Smooth muscle cell (in vitro differentiated cells): Measurements from ENCODE around the gene FRMPD1. TPM values are rescaled to one million over a fixed set of nuclear protein-coding genes. Genes with fewer than 3 reads are reported as not detected.

Source experiments
- DNase-seq: peaks from one replicate; lab custom pipeline; 2025; ENCODE audit not compliant: unreplicated experiment; lab: John Stamatoyannopoulos, UW
- H2AFZ ChIP-seq: fragments of 200-600 bp; sonication (generic); 2 replicates; pipeline ENCODE4 v1.6.0; 2016; ENCODE audit warnings: antibody characterized with exemption, low read depth, mild to moderate bottlenecking
- H3F3A ChIP-seq: fragments of 200-600 bp; sonication (generic); 2 replicates; pipeline ENCODE4 v1.6.0; 2017; ENCODE audit warnings: antibody characterized with exemption, low read depth
- H3K27ac ChIP-seq: fragments of 200-600 bp; sonication (generic); 2 replicates; pipeline ENCODE4 v1.5.1; 2016; ENCODE audit warnings: low read depth, mild to moderate bottlenecking
- H3K27me3 ChIP-seq: fragments of 200-600 bp; sonication (generic); 2 replicates; pipeline ENCODE4 v1.6.1; 2016; ENCODE audit warnings: low read depth, mild to moderate bottlenecking
- H3K36me3 ChIP-seq: fragments of 200-600 bp; sonication (generic); 2 replicates; pipeline ENCODE4 v1.5.1; 2016; ENCODE audit warnings: low read depth
- H3K4me1 ChIP-seq: fragments of 200-600 bp; sonication (generic); 2 replicates; pipeline ENCODE4 v1.5.1; 2016; ENCODE audit warnings: low read depth
- H3K4me2 ChIP-seq: fragments of 200-600 bp; sonication (generic); 2 replicates; pipeline ENCODE4 v1.6.0; 2016; ENCODE audit warnings: mild to moderate bottlenecking
- H3K4me3 ChIP-seq: fragments of 200-600 bp; sonication (generic); 2 replicates; pipeline ENCODE4 v1.5.1; 2016; ENCODE audit warnings: mild to moderate bottlenecking
- H3K79me2 ChIP-seq: fragments of 200-600 bp; sonication (generic); 2 replicates; pipeline ENCODE4 v1.6.0; 2016; ENCODE audit warnings: low read depth, mild to moderate bottlenecking
- H3K9ac ChIP-seq: fragments of 200-600 bp; sonication (generic); 2 replicates; pipeline ENCODE4 v1.6.0; 2016; ENCODE audit warnings: low read depth
- H3K9me3 ChIP-seq: fragments of 200-600 bp; sonication (generic); replicated peaks from 2 replicates; pipeline ENCODE4 v1.5.1; 2016; ENCODE audit warnings: low read depth
- H4K20me1 ChIP-seq: fragments of 200-600 bp; sonication (generic); 2 replicates; pipeline ENCODE4 v1.6.0; 2016; ENCODE audit warnings: low read depth
- WGBS: methylation state at CpG from one replicate; pipeline ENCODE4 v1.1.7; 2016; ENCODE audit warnings: low lambda C conversion rate; 5-methylcytosine and 5-hydroxymethylcytosine counted together
- polyA plus RNA-seq: library from polyadenylated mRNA; unstranded; fragments of >200 nt; fragmentation: Nextera tagmentation; extraction: Ambion mirVana; gene quantifications from 2 replicates; pipeline ENCODE4 v1.2.1, GENCODE V29; 2016
- total RNA-seq: library from RNA; depleted of rRNA; stranded (reverse); fragments of >200 nt; gene quantifications from 2 replicates; pipeline ENCODE4 v1.2.3, GENCODE V29; 2014
- TF ChIP-seq, protein P1 (sequence below): fragments of 200-600 bp; sonication (generic); IDR thresholded peaks from 2 replicates; pipeline ENCODE4 v1.5.1; 2017; ENCODE audit warnings: borderline replicate concordance, mild to moderate bottlenecking, antibody characterized with exemption; ENCODE audit not compliant: insufficient read depth, poor library complexity, severe bottlenecking

The FRMPD1 gene
- total and polyA plus RNA-seq, 2 experiments from 2014 or later, result 0.22 TPM; not detected in 1

DNA sequence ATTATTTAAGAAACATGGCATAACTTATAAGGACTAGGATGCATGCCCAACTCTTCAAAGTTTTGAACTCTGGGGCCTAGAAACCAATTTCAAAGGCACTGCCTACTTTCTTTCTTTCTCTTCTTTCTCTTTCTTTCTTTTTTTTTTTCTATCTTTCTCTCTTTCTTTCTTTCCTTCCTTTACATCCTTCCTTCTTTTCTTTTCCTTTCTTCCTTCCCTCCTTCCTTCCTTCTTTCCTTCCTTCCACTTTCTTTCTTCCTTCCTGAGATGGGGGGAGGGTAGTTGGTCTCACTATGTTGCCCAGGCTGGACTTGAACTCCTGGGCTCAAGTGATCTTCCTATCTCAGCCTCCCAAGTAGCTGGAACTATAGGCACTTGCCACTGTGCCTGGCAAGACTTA lies 42.5 kb upstream of the FRMPD1 start:
- H3K79me2 ChIP-seq, result no peaks in the 10 kb centered on the region
- H3K36me3 ChIP-seq, result no peaks in the 10 kb centered on the region
- H3K4me1 ChIP-seq, result no peaks in the 10 kb centered on the region
- TF ChIP-seq, protein P1, sequence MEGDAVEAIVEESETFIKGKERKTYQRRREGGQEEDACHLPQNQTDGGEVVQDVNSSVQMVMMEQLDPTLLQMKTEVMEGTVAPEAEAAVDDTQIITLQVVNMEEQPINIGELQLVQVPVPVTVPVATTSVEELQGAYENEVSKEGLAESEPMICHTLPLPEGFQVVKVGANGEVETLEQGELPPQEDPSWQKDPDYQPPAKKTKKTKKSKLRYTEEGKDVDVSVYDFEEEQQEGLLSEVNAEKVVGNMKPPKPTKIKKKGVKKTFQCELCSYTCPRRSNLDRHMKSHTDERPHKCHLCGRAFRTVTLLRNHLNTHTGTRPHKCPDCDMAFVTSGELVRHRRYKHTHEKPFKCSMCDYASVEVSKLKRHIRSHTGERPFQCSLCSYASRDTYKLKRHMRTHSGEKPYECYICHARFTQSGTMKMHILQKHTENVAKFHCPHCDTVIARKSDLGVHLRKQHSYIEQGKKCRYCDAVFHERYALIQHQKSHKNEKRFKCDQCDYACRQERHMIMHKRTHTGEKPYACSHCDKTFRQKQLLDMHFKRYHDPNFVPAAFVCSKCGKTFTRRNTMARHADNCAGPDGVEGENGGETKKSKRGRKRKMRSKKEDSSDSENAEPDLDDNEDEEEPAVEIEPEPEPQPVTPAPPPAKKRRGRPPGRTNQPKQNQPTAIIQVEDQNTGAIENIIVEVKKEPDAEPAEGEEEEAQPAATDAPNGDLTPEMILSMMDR, result no peak
- no peak for DNase-seq
- no peak overlapping the region for H3K4me2 ChIP-seq
- H4K20me1 ChIP-seq, result no peaks in the 10 kb centered on the region
- H3K27me3 ChIP-seq, result peaks cover 40% of the 10 kb centered on the region
- H3K9ac ChIP-seq, result no peak overlapping the region
- H3F3A ChIP-seq, result no peaks in the 10 kb centered on the region
- no peaks in the 10 kb centered on the region for H3K9me3 ChIP-seq
- no peak overlapping the region for H3K27ac ChIP-seq
- no peak overlapping the region for H2AFZ ChIP-seq
- no peak overlapping the region for H3K4me3 ChIP-seq

GRCh38 chr9:37609735-37610397 lies 40.9 kb upstream of the FRMPD1 start:
- Histone ChIP-seq H3K79me2 (no peaks in the 10 kb centered on the region), H3K4me3 (no peak overlapping the region), H3K27ac (no peak overlapping the region), H3K4me1 (no peaks in the 10 kb centered on the region), H3K9me3 (no peaks in the 10 kb centered on the region), H3K27me3 (peaks cover 37% of the 10 kb centered on the region), H3K9ac (no peak overlapping the region), H4K20me1 (no peaks in the 10 kb centered on the region), H3F3A (no peaks in the 10 kb centered on the region), H3K36me3 (no peaks in the 10 kb centered on the region), H2AFZ (no peak overlapping the region), H3K4me2 (no peak overlapping the region)
- DNase-seq, result no peak
- 77% methylated on average over 6 of the region's 6 CpGs for WGBS
- TF ChIP-seq, protein P1, result no peak

DNA sequence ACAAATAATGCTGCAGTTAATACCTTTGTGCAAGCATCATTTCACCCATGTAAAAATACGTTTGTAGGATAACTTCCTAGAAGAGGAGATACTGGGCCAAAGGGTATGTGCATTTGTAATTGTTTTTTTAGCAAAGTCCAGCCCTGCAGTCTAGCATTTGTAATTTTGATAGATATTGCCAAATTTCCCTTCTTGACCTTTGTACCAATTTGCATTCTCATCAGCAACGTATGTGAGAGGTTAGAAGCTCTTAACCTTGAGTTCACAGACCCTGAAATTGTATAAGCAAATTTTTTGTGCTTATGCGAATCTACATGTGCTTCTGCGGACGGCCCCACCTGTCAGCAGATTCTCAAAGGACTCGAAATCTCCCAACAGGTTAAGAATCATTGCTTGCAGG lies 39.7 kb upstream of the FRMPD1 start:
- Histone ChIP-seq H3K9me3 (no peaks in the 10 kb centered on the region), H3K36me3 (no peaks in the 10 kb centered on the region), H3K4me3 (no peak overlapping the region), H3K4me1 (no peaks in the 10 kb centered on the region), H3K4me2 (no peak overlapping the region), H3K27ac (no peak overlapping the region), H3K9ac (no peak overlapping the region), H3F3A (no peaks in the 10 kb centered on the region), H2AFZ (no peak overlapping the region), H3K79me2 (no peaks in the 10 kb centered on the region), H4K20me1 (no peaks in the 10 kb centered on the region), H3K27me3 (peaks cover 27% of the 10 kb centered on the region)
- TF ChIP-seq, protein P1, result no peak
- WGBS, result 84% methylated on average over 6 of the region's 6 CpGs
- DNase-seq, result no peak

GRCh38 chr9:37611961-37612360 lies 38.8 kb upstream of the FRMPD1 start:
- Histone ChIP-seq H3K79me2 (no peaks in the 10 kb centered on the region), H3K4me1 (no peaks in the 10 kb centered on the region), H3K27ac (no peak overlapping the region), H2AFZ (no peak overlapping the region), H3K9me3 (no peaks in the 10 kb centered on the region), H3K27me3 (peaks cover 18% of the 10 kb centered on the region), H3K4me3 (no peak overlapping the region), H3K9ac (no peak overlapping the region), H4K20me1 (no peaks in the 10 kb centered on the region), H3F3A (no peaks in the 10 kb centered on the region), H3K36me3 (no peaks in the 10 kb centered on the region), H3K4me2 (no peak overlapping the region)
- TF ChIP-seq, protein P1, result no peak
- DNase-seq, result no peak
- WGBS, result 92% methylated on average over 1 of the region's 1 CpG
